Kidney epithelial cell (primary cell): Measurements from ENCODE around the gene SEMA4F. TPM values are rescaled to one million over a fixed set of nuclear protein-coding genes. Genes with fewer than 3 reads are reported as not detected.
A peak's percentile ranks its signal among the peaks of the same experiment; 100 is the strongest.

Experiments
- DNase-seq: peaks from one replicate; pipeline ENCODE4 v3.0.0-alpha.2; 2010; ENCODE audit warnings: low read depth
- H3K27me3 ChIP-seq: 2 replicates; pipeline ENCODE4 v1.6.0; 2011; ENCODE audit warnings: low read length; ENCODE audit not compliant: control insufficient read depth, insufficient read depth
- H3K36me3 ChIP-seq: 2 replicates; pipeline ENCODE4 v1.5.1; 2011; ENCODE audit warnings: low read length; ENCODE audit not compliant: control insufficient read depth, insufficient read depth
- H3K4me3 ChIP-seq: 2 replicates; pipeline ENCODE4 v1.5.1; 2011; ENCODE audit warnings: low read depth, mild to moderate bottlenecking, control low read depth, low read length
- total RNA-seq: library from RNA; depleted of rRNA; stranded (reverse); fragments of >200 nt; gene quantifications from 2 replicates; pipeline ENCODE4 v1.2.3, GENCODE V29; 2015
- TF ChIP-seq, protein P1 (sequence below): IDR thresholded peaks from 2 replicates; pipeline ENCODE4 v1.5.1; 2011; ENCODE audit warnings: mild to moderate bottlenecking, moderate library complexity, low read length, control low read depth, inconsistent platforms; ENCODE audit not compliant: insufficient read depth, poor library complexity, severe bottlenecking

Gene SEMA4F
- total RNA-seq, 1 donor from 2014 or later, result 16.4 TPM

DNA sequence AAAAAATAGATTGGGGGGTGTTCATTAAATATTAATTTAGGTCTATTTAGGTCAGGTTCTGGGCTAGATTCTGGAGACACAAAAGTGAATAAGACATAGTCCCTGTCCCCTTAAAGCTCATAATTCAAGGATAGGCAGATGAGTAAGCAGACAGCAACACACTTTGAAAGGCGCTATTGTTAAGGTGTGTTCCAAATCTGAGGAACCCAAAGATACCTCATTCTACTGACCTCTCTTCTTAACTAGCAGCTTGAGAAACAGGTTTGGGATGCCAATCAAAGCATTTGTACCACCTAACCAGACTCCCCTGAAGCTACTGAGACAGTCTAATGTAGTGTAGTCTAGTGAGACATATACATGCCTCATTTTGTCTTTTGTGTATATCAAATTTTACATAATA, 34.8 kb downstream of the SEMA4F start:
- DNase-seq, result no peak
- H3K4me3 ChIP-seq, result no peak overlapping the region
- H3K27me3 ChIP-seq, result no peaks in the 10 kb centered on the region
- TF ChIP-seq, protein P1, sequence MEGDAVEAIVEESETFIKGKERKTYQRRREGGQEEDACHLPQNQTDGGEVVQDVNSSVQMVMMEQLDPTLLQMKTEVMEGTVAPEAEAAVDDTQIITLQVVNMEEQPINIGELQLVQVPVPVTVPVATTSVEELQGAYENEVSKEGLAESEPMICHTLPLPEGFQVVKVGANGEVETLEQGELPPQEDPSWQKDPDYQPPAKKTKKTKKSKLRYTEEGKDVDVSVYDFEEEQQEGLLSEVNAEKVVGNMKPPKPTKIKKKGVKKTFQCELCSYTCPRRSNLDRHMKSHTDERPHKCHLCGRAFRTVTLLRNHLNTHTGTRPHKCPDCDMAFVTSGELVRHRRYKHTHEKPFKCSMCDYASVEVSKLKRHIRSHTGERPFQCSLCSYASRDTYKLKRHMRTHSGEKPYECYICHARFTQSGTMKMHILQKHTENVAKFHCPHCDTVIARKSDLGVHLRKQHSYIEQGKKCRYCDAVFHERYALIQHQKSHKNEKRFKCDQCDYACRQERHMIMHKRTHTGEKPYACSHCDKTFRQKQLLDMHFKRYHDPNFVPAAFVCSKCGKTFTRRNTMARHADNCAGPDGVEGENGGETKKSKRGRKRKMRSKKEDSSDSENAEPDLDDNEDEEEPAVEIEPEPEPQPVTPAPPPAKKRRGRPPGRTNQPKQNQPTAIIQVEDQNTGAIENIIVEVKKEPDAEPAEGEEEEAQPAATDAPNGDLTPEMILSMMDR, result no peak
- H3K36me3 ChIP-seq, result no peaks in the 10 kb centered on the region

DNA sequence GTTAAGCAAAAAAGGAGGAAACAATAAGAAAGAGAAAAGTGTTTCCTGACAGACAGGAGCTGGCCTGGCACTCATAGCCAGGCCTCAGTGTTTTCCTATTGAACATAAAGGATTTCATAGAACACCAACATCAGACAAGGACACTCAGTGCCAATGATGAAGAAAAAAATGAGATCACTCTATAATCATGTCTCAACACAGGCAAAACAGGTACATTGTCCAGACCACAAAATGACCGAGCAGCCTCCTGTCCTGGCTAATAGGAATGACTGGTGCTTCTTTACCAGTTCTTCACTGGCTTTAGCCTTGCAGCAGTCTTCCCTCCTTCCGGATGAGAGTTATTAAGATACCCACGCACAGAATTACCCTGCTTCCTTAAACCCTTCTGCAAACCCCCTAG, 35.6 kb downstream of the SEMA4F start:
- TF ChIP-seq, protein P1, result no peak
- no peak for DNase-seq
- no peaks in the 10 kb centered on the region for H3K36me3 ChIP-seq
- no peaks in the 10 kb centered on the region for H3K27me3 ChIP-seq
- no peak overlapping the region for H3K4me3 ChIP-seq

DNA sequence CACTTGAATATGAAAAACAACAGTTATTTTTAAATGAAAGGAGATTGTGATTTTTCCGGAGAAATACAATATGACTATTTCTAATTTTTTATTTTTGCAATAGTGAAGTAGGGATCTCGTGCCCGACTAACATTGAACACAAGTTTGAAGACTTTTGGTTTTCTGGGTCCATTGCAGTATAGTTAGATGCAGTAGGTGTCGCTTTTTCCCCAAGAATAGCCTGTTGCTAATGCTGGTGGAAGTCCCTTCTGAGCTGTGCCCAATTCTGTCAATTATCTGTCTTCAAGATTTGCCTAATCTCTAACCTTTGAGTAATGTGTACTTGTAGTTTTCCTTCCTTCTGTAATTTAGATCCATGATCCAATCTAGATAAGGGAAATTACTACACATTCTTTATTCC, 36.5 kb downstream of the SEMA4F start:
- DNase-seq, result peak; percentile 25
- H3K4me3 ChIP-seq, result no peak overlapping the region
- H3K27me3 ChIP-seq, result peaks cover 3% of the 10 kb centered on the region
- H3K36me3 ChIP-seq, result no peaks in the 10 kb centered on the region
- TF ChIP-seq, protein P1, result peak; percentile 81

DNA sequence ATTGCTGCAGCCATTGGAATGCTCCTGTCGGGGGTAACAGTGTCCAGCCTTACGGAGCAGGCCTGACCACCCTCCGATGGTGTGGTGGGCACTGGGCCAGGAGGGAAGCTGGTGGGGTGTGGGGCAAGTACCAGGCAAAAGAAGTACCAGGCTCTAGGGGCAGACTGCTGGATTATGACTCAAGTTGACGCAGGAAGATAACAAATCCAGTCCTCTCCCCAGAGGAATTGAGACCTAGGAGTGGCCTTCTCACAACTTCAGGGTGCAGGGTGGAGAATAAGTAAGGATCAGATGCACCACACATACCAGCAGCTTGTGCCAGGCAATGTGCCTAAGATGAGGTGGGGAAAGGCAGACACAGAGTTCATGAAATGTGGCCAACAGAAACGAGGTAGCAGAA, 37.9 kb downstream of the SEMA4F start:
- Histone ChIP-seq H3K36me3 (no peaks in the 10 kb centered on the region), H3K4me3 (no peak overlapping the region), H3K27me3 (peaks cover 3% of the 10 kb centered on the region)
- TF ChIP-seq, protein P1, result no peak
- no peak for DNase-seq

DNA sequence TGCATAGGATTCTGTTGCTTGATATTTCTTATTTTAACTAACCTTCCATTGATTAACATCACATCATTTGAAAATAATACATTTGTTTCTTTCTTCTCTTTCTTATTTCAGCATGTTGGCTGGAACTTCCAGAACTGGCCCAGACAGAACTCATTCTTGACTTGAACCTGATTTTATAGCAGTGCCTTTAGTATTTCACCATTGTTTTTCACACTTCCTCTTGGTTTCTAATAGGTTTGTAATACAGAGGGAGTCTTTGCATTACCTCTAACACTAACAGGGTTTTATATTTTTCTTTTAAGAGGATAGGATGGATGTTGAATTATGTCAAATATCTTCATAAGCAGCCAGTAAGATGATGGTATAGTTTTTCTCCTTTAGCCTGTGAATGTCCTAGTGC, 39.2 kb downstream of the SEMA4F start:
- no peak overlapping the region for H3K4me3 ChIP-seq
- peaks cover 3% of the 10 kb centered on the region for H3K27me3 ChIP-seq
- TF ChIP-seq, protein P1, result no peak
- DNase-seq, result no peak
- no peaks in the 10 kb centered on the region for H3K36me3 ChIP-seq

DNA sequence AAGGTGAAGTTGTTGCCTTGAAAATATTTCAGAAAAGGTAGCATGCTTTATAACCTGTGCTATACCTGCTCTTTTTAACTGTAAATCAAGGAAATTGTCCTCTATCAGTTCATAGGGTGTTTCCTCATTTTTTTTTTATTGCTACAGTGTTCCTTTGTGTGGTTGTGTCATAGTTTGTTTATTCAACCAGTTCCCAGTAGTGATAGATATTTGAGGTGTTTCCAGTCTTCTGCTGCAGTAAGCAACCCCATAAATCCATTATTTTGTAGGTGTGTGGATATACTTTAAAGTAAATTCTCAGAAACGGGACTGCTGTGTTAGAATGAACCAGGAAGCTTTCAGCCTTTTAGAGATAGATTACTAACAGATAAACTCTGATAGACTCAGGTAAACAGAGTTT, 39.6 kb downstream of the SEMA4F start:
- DNase-seq, result no peak
- Histone ChIP-seq H3K27me3 (peaks cover 3% of the 10 kb centered on the region), H3K36me3 (no peaks in the 10 kb centered on the region), H3K4me3 (no peak overlapping the region)
- TF ChIP-seq, protein P1, result no peak
